Stimulated activated CD4-positive, alpha-beta T cell treated with anti-CD3 and anti-CD28 coated beads, Interleukin-12 subunit alpha, Interleukin-12 subunit beta, amount 100 ng/mL, for 24 hours (primary cell): ENCODE data around the gene TMEM52.

Experiments used
- DNase-seq, 2 experiments: peaks; one replicate each; pipeline ENCODE4 v3.0.0-alpha.2; 2020; ENCODE audit warnings: low read depth in 2 of 2

The TMEM52 gene

GRCh38 chr1:1918901-1919303 lies at the start of gene TMEM52:
TSS of gene TMEM52 (minus strand) at chr1:1919279. CDS start at chr1:1919265, 14 bp downstream.
- DNase-seq, result no peak

GRCh38 chr1:1967879-1968278 lies 48.8 kb upstream of the TMEM52 start:
- no peak for DNase-seq

- no peak for DNase-seq
These were observed 48.1 kb upstream of the TMEM52 start for GRCh38 chr1:1967151-1967550.

GRCh38 chr1:1966071-1966740 lies 47.1 kb upstream of the TMEM52 start:
- DNase-seq, result no peak

- DNase-seq, result no peak
These were observed 46.5 kb upstream of the TMEM52 start for GRCh38 chr1:1965546-1965945.

GRCh38 chr1:1964811-1965210 lies 45.7 kb upstream of the TMEM52 start:
- DNase-seq, result no peak

- no peak for DNase-seq
These were observed 44.5 kb upstream of the TMEM52 start for GRCh38 chr1:1963570-1963969.

GRCh38 chr1:1962752-1963151 lies 43.7 kb upstream of the TMEM52 start:
- DNase-seq, result no peak

GRCh38 chr1:1960480-1961196 lies 41.6 kb upstream of the TMEM52 start:
- no peak for DNase-seq

- peak; percentile 47 to 79 for DNase-seq
These were observed 40.9 kb upstream of the TMEM52 start for GRCh38 chr1:1959840-1960479.

- no peak for DNase-seq
These were observed 40.4 kb upstream of the TMEM52 start for GRCh38 chr1:1959459-1959839.

- no peak for DNase-seq
These were observed 39.0 kb upstream of the TMEM52 start for GRCh38 chr1:1958071-1958541.

GRCh38 chr1:1957533-1957961 lies 38.5 kb upstream of the TMEM52 start:
- no peak for DNase-seq

GRCh38 chr1:1956586-1957532 lies 37.8 kb upstream of the TMEM52 start:
- DNase-seq, result no peak

GRCh38 chr1:1956101-1956500 lies 37.0 kb upstream of the TMEM52 start:
- no peak for DNase-seq

GRCh38 chr1:1955621-1956094 lies 36.6 kb upstream of the TMEM52 start:
- DNase-seq, result no peak

- DNase-seq, result peak in 1 of 2 experiments; percentile 33
These were observed 35.9 kb upstream of the TMEM52 start for GRCh38 chr1:1954831-1955441.

- no peak for DNase-seq
These were observed 34.9 kb upstream of the TMEM52 start for GRCh38 chr1:1954015-1954414.

GRCh38 chr1:1950940-1951339 lies 31.9 kb upstream of the TMEM52 start:
- no peak for DNase-seq

GRCh38 chr1:1948783-1949182 lies 29.7 kb upstream of the TMEM52 start:
- DNase-seq, result no peak

- no peak for DNase-seq
These were observed 28.4 kb upstream of the TMEM52 start for GRCh38 chr1:1947493-1947892.
